GM19328 (cell line): ENCODE measurements around the gene JCHAIN.
"Not testable (repeated sequence)": the region's sequence is repeated elsewhere in the genome, so short reads cannot be mapped to it uniquely, and the experiment has no call there.

Experiments used
- ATAC-seq: cut with Tn5 transposase; IDR thresholded peaks from one replicate; pipeline ENCODE4 v1.9.1; 2021; ENCODE audit warnings: mild to moderate bottlenecking, moderate library complexity; ENCODE audit not compliant: unreplicated experiment

JCHAIN gene

DNA sequence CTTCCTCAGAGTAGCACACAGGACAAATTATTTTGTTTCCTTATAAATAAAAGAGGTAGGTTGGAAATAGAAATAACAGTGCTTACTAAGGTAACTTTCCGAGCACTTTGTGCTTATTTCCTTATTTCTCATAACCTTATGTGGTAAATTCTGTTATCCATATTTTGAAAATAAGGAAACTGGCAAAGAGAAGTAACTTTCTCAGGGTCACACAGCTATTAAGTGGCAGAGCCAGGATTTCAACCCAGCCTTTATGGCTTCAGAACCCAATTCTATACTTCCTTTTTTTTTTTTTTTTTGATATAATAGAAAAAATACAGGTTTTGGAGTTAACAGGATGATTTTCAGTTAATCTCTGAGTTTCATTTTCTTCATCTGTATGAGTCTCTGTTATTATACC, 25.4 kb upstream of the JCHAIN start:
- ATAC-seq: no peak

GRCh38 chr4:70688795-70689231, 22.5 kb upstream of the JCHAIN start:
- ATAC-seq: no peak

- peak; percentile 93 for ATAC-seq
These were observed 21.8 kb upstream of the JCHAIN start, which contains the start of gene UTP3 for GRCh38 chr4:70687821-70688794. TSS of gene UTP3 (plus strand) at chr4:70688532. CDS start at chr4:70688678, 146 bp downstream.

- ATAC-seq: no peak
These were observed 21.1 kb upstream of the JCHAIN start for GRCh38 chr4:70687392-70687791.

- not testable (repeated sequence) for ATAC-seq
These were observed 15.8 kb upstream of the JCHAIN start for GRCh38 chr4:70682142-70682541.

DNA sequence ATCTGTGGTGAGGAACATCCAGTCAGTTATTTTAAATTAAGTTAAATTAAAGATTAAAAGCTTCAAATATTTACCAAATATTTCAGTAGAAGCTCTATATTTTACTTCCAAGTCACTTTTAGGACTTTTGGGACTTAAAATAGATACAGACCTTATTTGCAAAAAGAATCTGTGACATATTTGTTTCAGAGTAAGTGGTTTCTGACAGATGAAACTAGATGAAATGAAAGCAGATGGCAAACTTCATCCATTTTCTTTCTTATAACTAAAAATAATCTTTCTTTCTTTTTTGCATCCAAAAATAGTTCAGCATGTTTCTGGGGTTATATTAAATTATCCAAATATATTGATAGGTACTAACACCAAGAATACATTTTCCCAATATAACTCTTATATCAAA, 15.4 kb upstream of the JCHAIN start:
- peak; percentile 36 for ATAC-seq

DNA sequence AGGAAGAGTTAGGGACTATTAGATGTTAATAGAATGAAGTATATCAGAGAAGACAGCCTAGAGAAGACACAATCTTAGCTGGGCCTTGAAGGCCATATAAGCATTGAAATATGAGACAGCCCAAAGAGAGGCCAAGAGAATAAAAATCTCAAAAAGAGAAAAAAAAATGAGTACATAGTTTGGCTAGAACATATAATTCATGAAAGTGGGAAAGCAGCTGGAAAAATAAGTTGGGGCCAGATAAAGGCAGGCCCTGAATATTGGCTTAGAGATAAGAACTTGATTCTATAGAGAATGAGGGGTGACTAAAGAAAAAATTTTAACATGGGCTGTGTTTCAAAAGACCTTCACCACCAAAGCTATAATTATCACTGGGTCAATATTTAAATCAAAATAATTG, 14.6 kb upstream of the JCHAIN start:
- ATAC-seq: no peak

- peak; percentile 76 for ATAC-seq
These were observed 12.2 kb upstream of the JCHAIN start for GRCh38 chr4:70678383-70678999.

GRCh38 chr4:70676554-70677090, 10.3 kb upstream of the JCHAIN start:
- ATAC-seq: no peak

- ATAC-seq: no peak
These were observed 8.4 kb upstream of the JCHAIN start for GRCh38 chr4:70674731-70675130.

- ATAC-seq: no peak
These were observed 7.9 kb upstream of the JCHAIN start for GRCh38 chr4:70674191-70674590.

DNA sequence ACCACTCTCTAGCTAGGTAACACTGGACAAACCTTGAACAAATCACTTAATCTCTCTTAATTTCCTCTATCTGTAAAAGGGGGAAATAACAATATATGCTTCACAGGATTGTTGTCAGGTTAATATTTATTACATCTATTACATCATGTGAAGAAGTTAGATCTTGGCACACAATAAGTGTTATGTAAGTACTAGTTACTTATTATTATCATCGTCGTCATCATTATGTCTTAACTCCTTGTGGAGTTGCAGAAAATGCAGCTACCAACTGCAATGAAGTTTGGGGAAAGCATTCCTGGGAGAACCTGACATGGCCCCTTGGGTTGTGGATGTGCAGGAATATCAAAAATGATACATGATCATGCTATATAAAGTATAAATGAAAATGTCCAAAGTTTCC, 4.8 kb upstream of the JCHAIN start:
- no peak for ATAC-seq

- no peak for ATAC-seq
These were observed 4.2 kb upstream of the JCHAIN start for GRCh38 chr4:70670332-70671014.

- ATAC-seq: no peak
These were observed 1.6 kb upstream of the JCHAIN start for GRCh38 chr4:70667740-70668535.

DNA sequence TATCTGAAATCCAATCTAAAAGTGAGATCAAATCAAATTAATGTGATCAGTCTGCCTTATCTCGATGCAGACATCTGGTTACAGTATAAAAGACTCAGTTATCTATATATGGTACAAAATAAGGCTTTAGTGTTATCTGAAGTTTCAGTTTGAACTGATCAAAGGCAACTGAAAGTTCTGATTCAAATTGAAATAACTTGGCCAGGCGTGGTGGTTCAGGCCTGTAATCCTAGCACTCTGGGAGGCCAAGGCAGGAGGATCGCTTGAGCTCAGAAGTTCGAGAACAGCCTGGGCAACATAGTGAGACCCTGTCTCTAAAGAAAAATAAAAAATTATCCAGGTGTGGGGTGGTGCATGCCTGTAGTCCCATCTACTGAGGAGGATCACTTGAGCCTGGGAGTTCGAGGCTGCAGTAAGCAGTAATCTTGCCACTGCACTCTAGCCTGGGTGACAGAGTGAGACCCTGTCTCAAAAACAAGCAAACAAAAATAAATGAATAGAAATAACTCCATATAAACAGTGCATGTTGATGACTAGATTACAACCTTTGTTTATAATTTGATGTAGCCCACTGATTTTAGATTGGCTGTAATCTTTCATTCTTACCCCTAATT, 4.9 kb downstream of the JCHAIN start:
- peak; percentile 43 for ATAC-seq

GRCh38 chr4:70660106-70660505, 6.2 kb downstream of the JCHAIN start:
- ATAC-seq: no peak

- no peak for ATAC-seq
These were observed 7.9 kb downstream of the JCHAIN start for GRCh38 chr4:70658418-70658817.

DNA sequence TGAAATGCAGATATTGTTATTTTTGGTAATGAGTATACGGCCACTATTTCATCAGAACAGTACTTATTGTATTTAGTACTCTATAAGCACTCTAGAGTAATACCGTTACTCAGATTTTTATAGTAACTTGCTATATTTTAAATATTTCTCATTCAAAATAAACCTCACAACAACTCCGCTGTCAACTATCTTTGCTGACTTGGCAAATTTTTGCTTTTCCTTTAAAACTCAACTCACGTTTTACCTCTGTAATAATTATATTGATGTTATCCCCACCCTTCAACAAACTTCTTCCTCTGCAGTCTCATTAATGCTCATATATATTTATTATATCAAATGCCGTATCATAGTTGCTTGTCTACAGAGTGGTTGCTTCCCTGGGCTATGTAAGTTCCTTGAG, 9.0 kb downstream of the JCHAIN start:
- no peak for ATAC-seq

DNA sequence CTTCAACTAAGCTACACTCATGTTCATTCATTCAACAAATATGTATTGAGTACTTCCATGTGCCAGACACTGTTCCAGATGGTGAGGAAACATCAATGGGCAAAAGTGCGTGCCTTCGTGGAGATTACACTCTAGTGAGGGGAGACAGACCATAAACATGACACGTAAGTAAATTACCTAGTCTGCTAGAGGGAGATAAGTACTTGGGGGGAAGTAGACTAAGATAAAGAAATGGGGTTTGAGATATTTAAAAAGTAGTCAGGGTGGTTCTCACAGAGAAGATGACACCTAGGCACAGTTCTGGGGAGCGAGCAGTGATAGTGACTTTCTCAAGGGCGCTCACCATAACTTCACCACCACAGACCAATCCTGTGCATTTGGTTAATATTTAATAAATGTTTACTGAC, 11.7 kb downstream of the JCHAIN start:
- ATAC-seq: no peak
